Colonic mucosa (tissue), 4 donors: Measurements from ENCODE around the gene RBM8A. TPM values are rescaled to one million over a fixed set of nuclear protein-coding genes. Genes with fewer than 3 reads are reported as not detected.

Source experiments
- DNase-seq: peaks from one replicate; pipeline ENCODE4 v3.0.0-alpha.2; 2020
- H3K27ac ChIP-seq: fragments of 200-600 bp; one replicate; pipeline ENCODE4 v1.8.0; 2021
- H3K27me3 ChIP-seq: fragments of 200-600 bp; one replicate; pipeline ENCODE4 v1.8.0; 2021
- H3K36me3 ChIP-seq: fragments of 200-600 bp; one replicate; pipeline ENCODE4 v1.8.0; 2021
- H3K4me1 ChIP-seq: fragments of 200-600 bp; one replicate; pipeline ENCODE4 v1.8.0; 2021; ENCODE audit warnings: mild to moderate bottlenecking
- H3K4me3 ChIP-seq: fragments of 200-600 bp; one replicate; pipeline ENCODE4 v1.8.0; 2021
- H3K9ac ChIP-seq, 2 donors: one replicate each; pipeline ENCODE4 v1.7.0; 2013; ENCODE audit warnings: control low read depth in 2 of 2, low read depth in 2 of 2, low read length in 2 of 2
- H3K9me3 ChIP-seq: fragments of 200-600 bp; one replicate; pipeline ENCODE4 v1.8.0; 2021
- CTCF ChIP-seq: fragments of 200-600 bp; IDR thresholded peaks from one replicate; pipeline ENCODE4 v1.8.0; 2022; ENCODE audit warnings: antibody characterized with exemption, mild to moderate bottlenecking
- intact Hi-C: fragments of 100-400 bp; cut with DNase I; formaldehyde crosslinking; loops from one replicate; pipeline ENCODE4 v1.14.1; 2022
- total RNA-seq, 2 donors: library from RNA; stranded (reverse); fragmentation: NEBNext Ultra II Directional in 1 of 2; extraction: Animal tissue kit (Norgen Biotek cat#: 25700) in 1 of 2; gene quantifications; one replicate each; pipeline ENCODE4 v1.2.1, GENCODE V29; 2021
- donor health status: healthy.
- donor health status: DM: no; HTN: no; CAD: no.
- donor health status: DM: no; HTN: no; CAD: no.

RBM8A gene
- total RNA-seq, 2 donors from 2014 or later = 108 to 148 TPM

- no peak overlapping the region for H3K9ac ChIP-seq
These were observed 28.2 kb upstream of the RBM8A start for GRCh38 chr1:145955436-145955835.

DNA sequence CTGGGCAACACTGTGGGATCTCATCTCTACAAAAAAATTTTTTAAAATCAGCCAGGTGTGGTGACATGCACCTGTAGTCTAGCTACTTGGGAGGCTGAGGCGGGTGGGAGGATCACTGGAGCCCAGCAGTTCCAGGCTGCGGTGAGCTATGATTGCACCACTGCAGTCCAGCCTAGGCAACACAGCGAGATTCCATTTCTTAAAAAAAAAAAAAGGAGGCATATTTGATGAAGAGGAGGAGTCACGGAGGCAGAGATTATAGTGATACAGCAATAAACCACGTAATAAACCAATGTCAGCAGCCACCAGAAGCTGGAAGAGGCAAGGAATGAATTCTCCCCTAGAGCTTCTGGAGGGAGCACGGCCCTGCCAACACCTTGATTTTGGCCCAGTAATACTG, 26.6 kb upstream of the RBM8A start:
- H3K27ac ChIP-seq = no peak overlapping the region
- H3K4me3 ChIP-seq = no peak overlapping the region
- no peaks in the 10 kb centered on the region for H3K9me3 ChIP-seq
- no peaks in the 10 kb centered on the region for H3K27me3 ChIP-seq
- intact Hi-C loops = no loop called here
- H3K9ac ChIP-seq = no peak overlapping the region
- H3K4me1 ChIP-seq = peaks cover 8% of the 10 kb centered on the region
- no peak for DNase-seq
- no peak for TF ChIP-seq CTCF
- H3K36me3 ChIP-seq = no peaks in the 10 kb centered on the region

More at GRCh38 chr1:145955436-145955835, 28.2 kb upstream of the RBM8A start:
- DNase-seq = no peak
- intact Hi-C loops = loop anchor here (5.0 kb wide), 1 partner anchor 38 kb away; the partner anchor contains the start of gene PEX11B
- TF ChIP-seq CTCF = no peak
- no peaks in the 10 kb centered on the region for H3K9me3 ChIP-seq
- H3K36me3 ChIP-seq = no peaks in the 10 kb centered on the region
- H3K4me1 ChIP-seq = peaks cover 8% of the 10 kb centered on the region
- no peak overlapping the region for H3K27ac ChIP-seq
- H3K27me3 ChIP-seq = peaks cover 9% of the 10 kb centered on the region
- no peak overlapping the region for H3K4me3 ChIP-seq

- no peak overlapping the region for H3K4me3 ChIP-seq
- no peak overlapping the region for H3K27ac ChIP-seq
- intact Hi-C loops = no loop called here
- peaks cover 8% of the 10 kb centered on the region for H3K4me1 ChIP-seq
- no peak overlapping the region for H3K9ac ChIP-seq
- DNase-seq = no peak
- no peaks in the 10 kb centered on the region for H3K9me3 ChIP-seq
- H3K27me3 ChIP-seq = no peaks in the 10 kb centered on the region
- H3K36me3 ChIP-seq = no peaks in the 10 kb centered on the region
- TF ChIP-seq CTCF = no peak
These were observed 25.6 kb upstream of the RBM8A start for GRCh38 chr1:145952903-145953302.

GRCh38 chr1:145951526-145951925, 24.2 kb upstream of the RBM8A start:
- H3K4me3 ChIP-seq = no peak overlapping the region
- no peak overlapping the region for H3K9ac ChIP-seq
- H3K27ac ChIP-seq = no peak overlapping the region
- H3K9me3 ChIP-seq = no peaks in the 10 kb centered on the region
- H3K4me1 ChIP-seq = peaks cover 8% of the 10 kb centered on the region
- intact Hi-C loops = no loop called here
- TF ChIP-seq CTCF = no peak
- no peaks in the 10 kb centered on the region for H3K36me3 ChIP-seq
- no peak for DNase-seq
- H3K27me3 ChIP-seq = no peaks in the 10 kb centered on the region

- H3K36me3 ChIP-seq = no peaks in the 10 kb centered on the region
- no peak for TF ChIP-seq CTCF
- H3K27ac ChIP-seq = no peak overlapping the region
- intact Hi-C loops = no loop called here
- H3K9me3 ChIP-seq = no peaks in the 10 kb centered on the region
- DNase-seq = no peak
- H3K9ac ChIP-seq = no peak overlapping the region
- no peaks in the 10 kb centered on the region for H3K27me3 ChIP-seq
- no peaks in the 10 kb centered on the region for H3K4me1 ChIP-seq
- no peak overlapping the region for H3K4me3 ChIP-seq
These were observed 21.9 kb upstream of the RBM8A start for GRCh38 chr1:145949219-145949618.

DNA sequence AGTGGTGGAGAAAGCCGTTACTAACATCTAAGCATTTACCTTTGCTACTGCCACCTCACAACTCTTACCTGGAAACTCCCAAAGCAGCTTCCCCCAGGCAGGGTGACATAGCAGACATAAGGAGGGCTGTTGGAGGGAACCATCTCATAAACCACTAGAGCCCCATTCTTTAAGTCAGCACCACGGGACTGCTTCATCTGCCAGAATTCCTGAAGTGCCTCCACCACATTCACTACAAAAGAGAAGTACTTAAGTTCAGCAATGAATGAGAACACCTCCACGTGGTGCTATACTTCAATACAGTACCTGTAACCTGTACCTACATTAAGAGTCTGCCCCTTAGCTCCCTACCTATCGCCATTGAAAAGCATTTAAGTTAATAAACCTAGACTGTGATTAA, 20.3 kb upstream of the RBM8A start:
- no peak for TF ChIP-seq CTCF
- Histone ChIP-seq H3K27me3 (no peaks in the 10 kb centered on the region), H3K36me3 (no peaks in the 10 kb centered on the region), H3K9ac (no peak overlapping the region), H3K4me3 (no peak overlapping the region), H3K27ac (no peak overlapping the region), H3K4me1 (no peaks in the 10 kb centered on the region), H3K9me3 (no peaks in the 10 kb centered on the region)
- intact Hi-C loops = no loop called here
- no peak for DNase-seq
